Sigmoid colon (tissue), 4 donors: ENCODE data around the gene TNRC18.
"Not testable (repeated sequence)": the region's sequence is repeated elsewhere in the genome, so short reads cannot be mapped to it uniquely, and the experiment has no call there.

ENCODE experiments used
- CTCF ChIP-seq, 4 experiments: fragments of 450-650 bp in 3 of 4; fragments of 200-600 bp in 1 of 4; IDR thresholded peaks; one replicate each; pipeline ENCODE4 v1.5.1; 2016 to 2019; ENCODE audit warnings: antibody characterized with exemption in 4 of 4, mild to moderate bottlenecking in 3 of 4, moderate library complexity in 2 of 4
- POLR2A ChIP-seq, 2 donors: fragments of 450-650 bp; IDR thresholded peaks; one replicate each; pipeline ENCODE4 v1.6.1; 2016; ENCODE audit warnings: antibody characterized with exemption in 2 of 2, mild to moderate bottlenecking in 2 of 2, moderate library complexity in 2 of 2
- POLR2AphosphoS5 ChIP-seq, 4 donors: sonication (generic); formaldehyde crosslinking; IDR thresholded peaks; one replicate each; pipeline ENCODE4 v1.6.1; 2017; ENCODE audit warnings: antibody characterized with exemption in 4 of 4

GRCh38 chr7:5318613-5319012 is 105.0 kb downstream of the TNRC18 start:
- not testable (repeated sequence) for TF ChIP-seq CTCF, POLR2A, POLR2AphosphoS5 (IDR thresholded peaks at IDR 0.05)
